Stimulated activated CD8-positive, alpha-beta memory T cell treated with anti-CD3 and anti-CD28 coated beads, Interleukin-12 subunit alpha, Interleukin-12 subunit beta, amount 100 ng/mL, for 1 hour (primary cell): Measurements from ENCODE around the gene PCNX4.

Experiments used
- DNase-seq: peaks from one replicate; pipeline ENCODE4 v3.0.0-alpha.2; 2020; ENCODE audit warnings: low read depth

PCNX4 gene

GRCh38 chr14:60206249-60206670 lies 114.5 kb downstream of the PCNX4 start:
- no peak for DNase-seq

- no peak for DNase-seq
Observed at GRCh38 chr14:60206837-60207533, 115.3 kb downstream of the PCNX4 start.

DNA sequence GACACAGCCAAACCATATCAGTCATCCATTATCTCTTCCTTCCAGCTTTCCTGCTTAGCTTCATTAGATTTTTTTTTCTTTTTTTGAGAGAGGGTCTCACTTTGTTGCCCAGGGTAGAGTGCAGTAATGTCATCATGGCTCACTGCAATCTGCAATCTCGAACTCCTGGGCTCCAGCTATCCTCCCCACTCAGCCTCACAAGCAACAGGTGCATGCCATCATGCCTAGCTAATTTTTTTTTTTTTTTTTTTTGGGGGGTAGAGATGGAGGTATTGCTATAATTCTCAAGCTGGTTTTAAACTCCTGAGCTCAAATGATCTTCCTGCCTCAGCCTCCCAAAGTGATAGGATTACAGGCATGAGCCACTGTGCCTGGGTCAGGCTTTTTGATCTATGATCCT lies 119.0 kb downstream of the PCNX4 start:
- DNase-seq, result no peak

DNA sequence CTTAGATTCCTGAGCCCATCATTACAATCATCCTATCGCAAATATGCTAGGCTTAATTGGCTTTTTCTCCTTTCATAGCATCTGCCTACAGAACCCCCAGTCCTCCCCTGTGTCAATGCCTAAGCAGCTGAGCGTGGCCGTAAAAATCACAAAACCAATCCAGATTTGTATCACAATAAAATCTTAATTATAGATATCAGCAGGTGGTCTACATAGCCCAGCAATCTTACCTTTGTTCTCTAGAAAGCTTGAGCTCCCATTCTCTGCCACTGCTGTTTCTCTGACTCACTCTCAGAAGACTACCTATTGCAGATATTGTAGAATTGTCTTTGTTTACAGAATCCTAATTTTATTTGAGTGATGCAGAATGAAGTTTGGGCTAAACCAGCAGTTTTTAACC lies 119.4 kb downstream of the PCNX4 start:
- no peak for DNase-seq

- DNase-seq, result no peak
Observed at GRCh38 chr14:60212503-60213371, 121.0 kb downstream of the PCNX4 start.

GRCh38 chr14:60214003-60214402 lies 122.3 kb downstream of the PCNX4 start:
- no peak for DNase-seq

DNA sequence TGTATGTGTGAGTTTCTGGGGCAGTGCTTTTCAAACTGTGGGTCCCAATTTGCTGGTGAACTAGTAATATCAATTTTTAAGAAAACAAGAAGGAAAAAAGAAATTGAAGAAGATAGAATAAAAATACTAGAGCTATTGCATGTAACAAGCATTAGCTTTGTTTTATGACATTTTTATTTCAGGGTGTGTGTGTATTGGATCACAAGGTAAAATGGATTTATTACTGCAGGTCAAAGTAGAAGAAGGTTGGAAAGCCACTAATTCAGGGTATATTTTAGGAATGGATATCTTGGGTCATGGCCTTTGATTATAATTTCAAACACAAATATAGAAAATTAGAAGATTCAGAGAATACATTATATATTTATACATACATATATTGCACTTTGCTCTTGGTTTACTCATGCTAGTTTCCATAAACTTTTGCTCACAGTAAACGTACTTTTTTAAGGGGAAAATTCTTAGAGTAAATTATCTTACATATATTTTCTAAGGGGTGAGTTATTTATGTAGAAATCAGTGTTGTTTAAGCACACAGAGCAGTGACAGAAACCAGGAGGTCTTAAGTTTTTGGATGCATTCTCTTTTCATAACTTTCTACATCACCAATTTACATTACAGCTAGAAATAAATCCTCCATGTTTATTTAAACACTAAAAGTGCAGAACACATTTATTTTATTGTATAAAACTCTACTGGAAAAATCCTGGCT lies 122.8 kb downstream of the PCNX4 start:
- no peak for DNase-seq

DNA sequence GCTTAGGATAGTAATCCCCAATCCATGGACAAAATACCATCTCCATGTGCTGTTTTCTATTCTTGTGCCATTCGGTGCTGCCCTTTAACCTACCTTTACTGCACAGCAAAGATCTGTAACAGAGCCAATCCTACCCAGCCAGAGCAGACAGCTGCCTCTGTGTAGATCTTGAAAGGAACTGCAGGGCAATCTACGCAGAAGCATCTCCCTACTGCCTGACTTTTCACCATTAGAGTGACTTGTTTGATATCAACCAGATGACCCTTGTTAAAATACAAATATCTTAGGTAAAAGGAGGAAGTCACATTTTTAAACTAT lies 123.4 kb downstream of the PCNX4 start:
- no peak for DNase-seq

- no peak for DNase-seq
Observed at GRCh38 chr14:60215520-60216420, 124.0 kb downstream of the PCNX4 start.

DNA sequence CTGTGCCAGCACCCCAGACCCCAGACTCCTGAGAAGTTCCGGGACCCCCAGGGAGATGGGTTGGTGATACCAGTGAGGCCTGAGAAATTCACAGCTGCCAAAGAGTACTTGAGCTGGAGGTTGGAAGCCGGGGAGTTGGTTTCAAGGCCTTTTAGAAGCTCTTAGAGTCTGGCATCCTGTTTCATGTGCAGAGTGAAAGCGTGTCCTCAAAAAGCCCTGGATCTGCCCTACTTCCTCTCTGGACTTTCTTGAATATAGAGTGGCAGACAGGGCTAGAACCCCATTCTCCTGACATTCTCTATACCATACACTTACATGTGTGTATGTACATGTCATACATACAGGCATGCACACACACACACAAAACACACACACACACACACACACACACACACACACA lies 126.0 kb downstream of the PCNX4 start:
- no peak for DNase-seq
